Motor neuron (in vitro differentiated cells): ENCODE data around the gene CRMP1. TPM values are rescaled to one million over a fixed set of nuclear protein-coding genes. Genes with fewer than 3 reads are reported as not detected.

Source experiments
- ATAC-seq, 8 experiments: fragments of 200-7000 bp; cut with Tn5 transposase; replicated peaks in 6 of 8; 2 replicates each; pipeline ENCODE4 v1.8.0; 2021; ENCODE audit warnings: mild to moderate bottlenecking in 8 of 8, moderate library complexity in 8 of 8
- H3K27ac ChIP-seq, 2 donors: fragments of 250-450 bp; sonication (Bioruptor Pico); 2 replicates each; pipeline ENCODE4 v1.9.0; 2021; ENCODE audit warnings: antibody characterized with exemption in 2 of 2, mild to moderate bottlenecking in 2 of 2, moderate library complexity in 1 of 2
- H3K4me1 ChIP-seq, 2 donors: fragments of 250-450 bp; sonication (Bioruptor Pico); replicated peaks in 1 of 2; 2 replicates each; pipeline ENCODE4 v1.6.1; 2021; ENCODE audit warnings: antibody characterized with exemption in 2 of 2, mild to moderate bottlenecking in 2 of 2, moderate library complexity in 1 of 2
- H3K4me3 ChIP-seq, 5 donors: fragments of 250-450 bp; sonication (Bioruptor Pico); 2 replicates each; pipeline ENCODE4 v1.9.0; 2021; ENCODE audit warnings: antibody characterized with exemption in 5 of 5, mild to moderate bottlenecking in 5 of 5, moderate library complexity in 4 of 5
- WGBS, 10 experiments: fragments of 450-650 bp; shearing (Covaris generic); methylation state at CpG; one replicate each; pipeline ENCODE4 v1.0.0; 2022; 5-methylcytosine and 5-hydroxymethylcytosine counted together
- in situ Hi-C, 9 experiments: fragments of 400-800 bp; cut with MboI; loops; one replicate each; pipeline ENCODE4 v1.15.0; 2021; ENCODE audit warnings: low sequenced_read_pairs in 9 of 9, low pct_unique_long_range_greater_than_20kb in 2 of 9; ENCODE audit not compliant: unreplicated experiment in 9 of 9
- total RNA-seq, 8 experiments: library from RNA; unstranded; fragments of 300-600 nt; gene quantifications; 2 replicates each; pipeline versions ENCODE4 v1.2.3 to v1.2.4, GENCODE V29; 2022

CRMP1 gene
- total RNA-seq, 8 experiments from 2014 or later, result 3.9 to 468 (median 276) TPM

- H3K27ac ChIP-seq, result no peak overlapping the region
- H3K4me3 ChIP-seq, result no peak overlapping the region
- in situ Hi-C loops, result loop anchor here in 1 of 9 experiments (25.0 kb wide), 1 partner anchor 1315 kb away; no protein-coding TSS in a partner anchor
- 80 to 100% (median 92%) methylated on average over 1 to 10 of the region's 12 CpGs; no CpG with 5 or more reads in 3 of the 10 experiments for WGBS, 10 experiments
- no peaks in the 10 kb centered on the region for H3K4me1 ChIP-seq
- ATAC-seq, result no peak
These were observed 90.3 kb downstream of the CRMP1 start for GRCh38 chr4:5802565-5802964.

GRCh38 chr4:5801696-5802095 is 91.2 kb downstream of the CRMP1 start:
- no peak for ATAC-seq
- Histone ChIP-seq H3K4me1 (no peaks in the 10 kb centered on the region), H3K4me3 (no peak overlapping the region), H3K27ac (no peak overlapping the region)
- WGBS, 10 experiments, result 83 to 100% (median 91%) methylated on average over 1 to 13 of the region's 13 CpGs; no CpG with 5 or more reads in 2 of the 10 experiments
- in situ Hi-C loops, result loop anchor here in 1 of 9 experiments (25.0 kb wide), 1 partner anchor 1314 kb away; no protein-coding TSS in a partner anchor

- ATAC-seq, result no peak
- no peaks in the 10 kb centered on the region for H3K4me1 ChIP-seq
- in situ Hi-C loops, result loop anchor here in 1 of 9 experiments (25.0 kb wide), 1 partner anchor 1313 kb away; no protein-coding TSS in a partner anchor
- no peak overlapping the region for H3K27ac ChIP-seq
- no peak overlapping the region for H3K4me3 ChIP-seq
- 80 to 100% methylated on average over 1 to 2 of the region's 10 CpGs; no CpG with 5 or more reads in 8 of the 10 experiments for WGBS, 10 experiments
These were observed 92.4 kb downstream of the CRMP1 start for GRCh38 chr4:5800496-5800895.

- H3K27ac ChIP-seq, result no peak overlapping the region
- no peak for ATAC-seq
- in situ Hi-C loops, result loop anchor here in 5 of 9 experiments (25.0 kb wide), 4 partner anchors 412 to 1312 kb away; partner anchors contain the start of gene STK32B (in 3 of the 5)
- 60 to 92% (median 83%) methylated on average over 1 to 10 of the region's 11 CpGs; no CpG with 5 or more reads in 1 of the 10 experiments for WGBS, 10 experiments
- H3K4me3 ChIP-seq, result no peak overlapping the region
- no peaks in the 10 kb centered on the region for H3K4me1 ChIP-seq
These were observed 93.5 kb downstream of the CRMP1 start for GRCh38 chr4:5799406-5799805.

DNA sequence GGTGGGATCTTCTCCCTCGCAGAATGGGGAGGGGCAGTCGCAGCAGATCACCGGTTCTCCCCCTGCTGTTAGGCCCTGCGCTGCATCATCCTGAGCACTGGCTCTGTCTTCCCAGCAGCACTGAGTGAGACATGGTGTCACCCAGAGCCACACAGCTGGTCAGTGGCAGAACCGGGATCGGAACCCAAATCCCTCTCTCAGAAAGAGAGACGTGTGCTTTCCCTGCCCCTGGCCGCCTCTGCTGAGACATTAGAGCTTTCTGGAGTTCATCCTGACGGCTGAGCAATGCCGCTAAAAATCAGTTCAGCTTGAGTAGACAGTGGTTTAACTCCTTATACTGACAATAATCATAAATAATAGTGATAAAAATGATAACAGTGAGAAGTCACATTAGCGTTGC is 93.9 kb downstream of the CRMP1 start:
- Histone ChIP-seq H3K27ac (no peak overlapping the region), H3K4me3 (no peak overlapping the region), H3K4me1 (no peaks in the 10 kb centered on the region)
- no peak for ATAC-seq
- in situ Hi-C loops, result loop anchor here in 5 of 9 experiments (25.0 kb wide), 4 partner anchors 412 to 1312 kb away; partner anchors contain the start of gene STK32B (in 3 of the 5)
- 80 to 100% (median 97%) methylated on average over 1 to 6 of the region's 11 CpGs; no CpG with 5 or more reads in 4 of the 10 experiments for WGBS, 10 experiments

DNA sequence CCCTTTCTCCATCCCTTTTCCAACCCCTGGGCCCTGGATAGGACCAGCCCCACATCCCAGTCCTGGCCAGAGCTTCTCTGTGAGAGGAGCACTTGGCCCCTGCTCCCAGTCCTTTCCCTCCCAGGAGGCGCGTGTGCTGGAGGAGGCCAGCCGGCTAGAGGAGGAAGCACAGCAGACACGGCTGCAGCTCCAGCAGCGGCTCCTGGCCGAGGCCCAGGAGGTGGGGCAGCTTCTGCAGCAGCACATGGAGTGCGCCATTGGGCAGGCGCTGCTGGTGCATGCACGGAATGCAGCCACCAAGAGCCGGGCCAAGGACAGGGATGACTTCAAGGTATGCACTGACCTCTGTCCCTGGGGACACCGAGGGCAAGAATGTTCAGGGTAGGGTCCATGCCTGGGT is 94.4 kb downstream of the CRMP1 start:
- Histone ChIP-seq H3K27ac (no peak overlapping the region), H3K4me3 (no peak overlapping the region), H3K4me1 (no peaks in the 10 kb centered on the region)
- WGBS, 10 experiments, result 33 to 100% methylated on average over 1 to 3 of the region's 11 CpGs; no CpG with 5 or more reads in 8 of the 10 experiments
- in situ Hi-C loops, result loop anchor here in 5 of 9 experiments (25.0 kb wide), 4 partner anchors 411 to 1311 kb away; partner anchors contain the start of gene STK32B (in 3 of the 5)
- peak in 2 of 8 experiments; percentile 90 to 97 for ATAC-seq

DNA sequence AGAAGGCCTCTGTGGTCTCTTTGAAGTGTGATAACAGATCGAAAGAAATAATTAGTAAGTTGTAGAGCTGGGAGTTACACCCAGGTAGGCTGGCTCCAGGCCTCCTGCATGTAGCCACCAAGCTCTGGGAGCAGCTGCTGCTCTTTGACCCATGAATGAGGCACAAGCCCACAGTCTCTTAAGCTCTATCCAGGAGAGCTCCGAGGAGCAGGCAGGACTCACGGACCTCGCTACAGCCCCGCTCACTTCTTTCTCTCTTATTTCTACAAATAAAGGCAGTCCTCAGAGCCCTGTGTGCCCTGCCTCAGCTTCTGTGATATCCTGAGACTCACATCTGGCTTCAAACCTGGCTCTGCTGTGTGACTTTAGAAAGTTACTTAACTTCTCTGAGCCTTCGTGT is 95.0 kb downstream of the CRMP1 start:
- in situ Hi-C loops, result loop anchor here in 5 of 9 experiments (25.0 kb wide), 4 partner anchors 411 to 1311 kb away; partner anchors contain the start of gene STK32B (in 3 of the 5)

DNA sequence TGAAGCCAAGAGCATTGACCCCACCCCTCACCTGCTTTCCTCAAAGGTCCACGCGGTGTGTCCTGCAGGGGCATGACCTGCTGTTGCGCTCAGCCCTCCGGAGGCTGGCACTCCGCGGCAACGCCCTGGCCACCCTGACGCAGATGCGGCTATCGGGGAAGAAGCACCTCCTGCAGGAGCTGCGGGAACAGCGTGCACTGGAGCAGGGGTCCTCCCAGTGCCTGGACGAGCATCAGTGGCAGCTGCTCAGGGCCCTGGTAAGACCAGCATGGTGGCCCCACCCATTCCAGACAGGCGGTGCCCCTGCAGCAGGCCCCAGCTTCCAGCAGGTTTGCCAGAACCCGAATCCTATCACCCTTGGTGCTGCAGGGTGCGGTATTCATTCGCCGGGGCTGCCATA is 95.9 kb downstream of the CRMP1 start:
- no peaks in the 10 kb centered on the region for H3K4me1 ChIP-seq
- in situ Hi-C loops, result loop anchor here in 5 of 9 experiments (25.0 kb wide), 4 partner anchors 410 to 1310 kb away; partner anchors contain the start of gene STK32B (in 3 of the 5)
- 87 to 100% (median 94%) methylated on average over 2 to 3 of the region's 18 CpGs; no CpG with 5 or more reads in 5 of the 10 experiments for WGBS, 10 experiments
- ATAC-seq, result no peak
- H3K4me3 ChIP-seq, result no peak overlapping the region
- no peak overlapping the region for H3K27ac ChIP-seq

More for the DNA sequence above, 95.0 kb downstream of the CRMP1 start:
- no peak overlapping the region for H3K27ac ChIP-seq
- ATAC-seq, result no peak
- 85 to 100% (median 100%) methylated on average over 1 to 5 of the region's 6 CpGs; no CpG with 5 or more reads in 3 of the 10 experiments for WGBS, 10 experiments
- H3K4me1 ChIP-seq, result no peaks in the 10 kb centered on the region
- H3K4me3 ChIP-seq, result no peak overlapping the region

DNA sequence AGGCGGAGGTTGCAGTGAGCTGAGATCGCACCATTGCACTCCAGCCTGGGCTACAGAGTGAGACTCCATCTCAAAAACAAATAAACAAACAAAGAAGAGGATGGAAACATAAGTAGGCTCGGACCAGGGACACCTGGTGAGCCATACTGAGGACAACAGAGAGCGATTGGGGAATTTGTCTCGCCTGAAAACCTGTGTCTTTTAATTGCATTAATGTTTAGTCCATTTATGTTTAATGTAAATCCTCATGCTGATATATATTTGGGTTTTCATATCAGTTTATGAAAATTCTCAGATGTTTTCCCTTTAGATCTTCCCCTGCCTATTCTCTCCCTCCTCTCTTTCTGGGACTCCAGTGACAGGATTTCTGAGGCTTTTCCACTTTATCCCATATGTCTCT is 97.3 kb downstream of the CRMP1 start:
- in situ Hi-C loops, result loop anchor here in 5 of 9 experiments (25.0 kb wide), 4 partner anchors 408 to 1308 kb away; partner anchors contain the start of gene STK32B (in 3 of the 5)
- H3K4me3 ChIP-seq, result no peak overlapping the region
- no peaks in the 10 kb centered on the region for H3K4me1 ChIP-seq
- no peak overlapping the region for H3K27ac ChIP-seq
- 67 to 100% (median 95%) methylated on average over 1 to 5 of the region's 5 CpGs; no CpG with 5 or more reads in 2 of the 10 experiments for WGBS, 10 experiments
- ATAC-seq, result no peak

DNA sequence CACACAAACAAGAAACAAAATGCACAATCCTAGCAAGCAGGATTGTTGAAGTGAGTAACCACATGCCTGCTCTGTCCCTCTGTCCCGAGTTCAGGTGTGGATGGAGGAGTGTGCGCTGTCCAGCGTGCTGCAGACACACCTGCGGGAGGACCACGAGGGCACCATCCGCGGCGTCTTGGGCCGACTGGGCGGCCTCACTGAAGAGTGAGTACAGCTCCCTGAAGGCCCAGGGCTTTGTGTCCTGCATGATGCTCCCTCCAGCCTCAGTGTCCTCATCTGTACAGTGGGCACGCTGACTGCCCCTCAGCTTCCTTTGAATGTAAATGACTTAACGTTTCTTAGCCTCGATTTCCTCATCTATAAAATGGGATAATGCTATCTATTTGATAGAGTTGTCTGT is 99.4 kb downstream of the CRMP1 start:
- ATAC-seq, result no peak
- no peak overlapping the region for H3K27ac ChIP-seq
- 81 to 100% (median 96%) methylated on average over 1 to 9 of the region's 13 CpGs; no CpG with 5 or more reads in 2 of the 10 experiments for WGBS, 10 experiments
- no peaks in the 10 kb centered on the region for H3K4me1 ChIP-seq
- in situ Hi-C loops, result loop anchor here in 5 of 9 experiments (25.0 kb wide), 4 partner anchors 406 to 1306 kb away; partner anchors contain the start of gene STK32B (in 3 of the 5)
- H3K4me3 ChIP-seq, result no peak overlapping the region

DNA sequence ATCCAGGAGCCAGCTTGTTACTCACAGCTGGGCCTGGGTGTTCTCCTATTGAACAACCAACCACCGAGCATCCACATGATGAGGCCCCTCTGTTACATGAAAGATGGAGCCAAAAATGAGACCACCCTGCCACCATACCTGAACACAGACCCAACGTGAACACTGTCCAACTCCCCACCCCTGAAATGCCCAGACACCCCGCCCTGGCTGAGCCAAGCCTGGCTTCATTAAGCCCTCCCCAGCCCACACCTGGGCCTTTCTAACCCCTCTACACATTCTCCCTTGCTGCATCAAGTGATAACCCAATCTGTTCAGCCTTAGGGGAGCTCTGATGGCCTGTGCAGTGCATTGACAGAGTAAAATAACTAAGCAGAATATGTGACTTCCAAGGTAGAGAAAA is 101.2 kb downstream of the CRMP1 start:
- in situ Hi-C loops, result loop anchor here in 5 of 9 experiments (25.0 kb wide), 4 partner anchors 404 to 1304 kb away; partner anchors contain the start of gene STK32B (in 3 of the 5)
- WGBS, 10 experiments, result 68 to 100% methylated on average over 1 to 2 of the region's 3 CpGs; no CpG with 5 or more reads in 8 of the 10 experiments
- no peaks in the 10 kb centered on the region for H3K4me1 ChIP-seq

GRCh38 chr4:5790546-5790857 is 102.4 kb downstream of the CRMP1 start:
- Histone ChIP-seq H3K4me1 (no peaks in the 10 kb centered on the region), H3K4me3 (no peak overlapping the region), H3K27ac (no peak overlapping the region)
- 0 to 43% (median 18%) methylated on average over 1 of the region's 1 CpG; no CpG with 5 or more reads in 4 of the 10 experiments for WGBS, 10 experiments
- in situ Hi-C loops, result loop anchor here in 5 of 9 experiments (25.0 kb wide), 4 partner anchors 403 to 1303 kb away; partner anchors contain the start of gene STK32B (in 3 of the 5)
- ATAC-seq, result no peak

More for the DNA sequence above, 101.2 kb downstream of the CRMP1 start:
- no peak for ATAC-seq
- H3K4me3 ChIP-seq, result no peak overlapping the region
- H3K27ac ChIP-seq, result no peak overlapping the region

DNA sequence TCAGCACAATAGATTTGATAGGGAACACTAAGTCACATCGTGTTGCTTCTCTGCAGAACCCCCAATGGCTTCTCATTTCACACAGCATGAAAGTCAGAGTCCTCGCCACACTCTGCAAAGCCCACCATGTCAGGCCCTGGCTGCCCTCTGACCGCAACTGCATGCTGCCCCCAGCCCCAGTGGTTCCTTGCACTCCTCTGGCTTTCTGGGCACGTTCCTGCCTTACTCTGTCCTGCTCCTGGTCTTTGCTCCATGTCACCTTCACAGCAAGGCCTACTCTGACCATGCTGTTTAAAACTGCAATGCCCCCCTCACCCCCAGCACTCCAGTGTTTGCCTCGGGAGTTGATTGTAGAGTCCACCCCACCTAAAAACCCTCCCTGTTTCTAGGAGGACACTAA is 103.7 kb downstream of the CRMP1 start:
- Histone ChIP-seq H3K27ac (no peak overlapping the region), H3K4me3 (no peak overlapping the region), H3K4me1 (no peaks in the 10 kb centered on the region)
- ATAC-seq, result no peak
- in situ Hi-C loops, result loop anchor here in 5 of 9 experiments (25.0 kb wide), 4 partner anchors 402 to 1302 kb away; partner anchors contain the start of gene STK32B (in 3 of the 5)
- 57 to 100% (median 93%) methylated on average over 1 to 5 of the region's 5 CpGs; no CpG with 5 or more reads in 5 of the 10 experiments for WGBS, 10 experiments
